Body of pancreas (tissue), 4 donors: ENCODE data around the gene PPP1R37. TPM values are rescaled to one million over a fixed set of nuclear protein-coding genes. Genes with fewer than 3 reads are reported as not detected.

ENCODE experiments used
- ATAC-seq: fragments of 150-250 bp; one replicate; pipeline ENCODE4 v1.9.1; 2016
- DNase-seq, 4 donors: peaks; one replicate each; pipeline ENCODE4 v3.0.0-alpha.2; 2019
- H3K27ac ChIP-seq, 4 donors: fragments of 200-600 bp; sonication (generic); 1 replicate in 3 of 4; 2 replicates in 1 of 4; pipeline versions ENCODE4 v1.5.1 to v1.6.1; 2016 to 2019; ENCODE audit warnings: mild to moderate bottlenecking in 1 of 4, mixed read lengths in 1 of 4, moderate library complexity in 1 of 4
- H3K27me3 ChIP-seq, 2 donors: fragments of 200-600 bp; sonication (generic); one replicate each; pipeline ENCODE4 v1.6.0; 2016; ENCODE audit warnings: mild to moderate bottlenecking in 1 of 2
- H3K36me3 ChIP-seq, 2 donors: fragments of 200-600 bp; sonication (generic); replicated peaks in 1 of 2; 2 replicates each; pipeline ENCODE4 v1.5.1; 2016; ENCODE audit warnings: low read depth in 2 of 2; ENCODE audit not compliant: insufficient read depth in 1 of 2
- H3K4me1 ChIP-seq: fragments of 200-600 bp; sonication (generic); one replicate; pipeline ENCODE4 v1.6.0; 2016
- H3K4me3 ChIP-seq, 2 donors: fragments of 200-600 bp; sonication (generic); 1 replicate in 1 of 2; 2 replicates in 1 of 2; pipeline ENCODE4 v1.5.1; 2016 to 2019
- H3K9me3 ChIP-seq, 3 donors: fragments of 200-600 bp; sonication (generic); 1 replicate in 2 of 3; 2 replicates in 1 of 3; pipeline ENCODE4 v1.5.1; 2016
- POLR2A ChIP-seq, 3 donors: fragments of 450-650 bp; IDR thresholded peaks; one replicate each; pipeline ENCODE4 v1.6.1; 2016; ENCODE audit warnings: antibody characterized with exemption in 3 of 3, mild to moderate bottlenecking in 2 of 3
- WGBS, 2 donors: methylation state at CpG; one replicate each; pipeline ENCODE4 v1.1.5; 2017; 5-methylcytosine and 5-hydroxymethylcytosine counted together
- intact Hi-C: fragments of 100-400 bp; cut with DNase I; formaldehyde crosslinking; loops from one replicate; pipeline ENCODE4 v1.15.1; 2023
- total RNA-seq, 2 donors: library from RNA; depleted of rRNA; stranded (reverse); fragments of >200 nt; gene quantifications; one replicate each; pipeline ENCODE4 v1.1.0, GENCODE V29; 2016
- TF ChIP-seq, protein P1 (sequence below), 7 experiments: fragments of 450-650 bp in 4 of 7; fragments of 200-600 bp in 3 of 7; sonication (generic) in 3 of 7; IDR thresholded peaks; one replicate each; pipeline ENCODE4 v1.5.1; 2016 to 2019; ENCODE audit warnings: antibody characterized with exemption in 7 of 7

Gene PPP1R37
- total RNA-seq, 2 donors from 2014 or later, result 16.6 to 49.8 TPM

DNA sequence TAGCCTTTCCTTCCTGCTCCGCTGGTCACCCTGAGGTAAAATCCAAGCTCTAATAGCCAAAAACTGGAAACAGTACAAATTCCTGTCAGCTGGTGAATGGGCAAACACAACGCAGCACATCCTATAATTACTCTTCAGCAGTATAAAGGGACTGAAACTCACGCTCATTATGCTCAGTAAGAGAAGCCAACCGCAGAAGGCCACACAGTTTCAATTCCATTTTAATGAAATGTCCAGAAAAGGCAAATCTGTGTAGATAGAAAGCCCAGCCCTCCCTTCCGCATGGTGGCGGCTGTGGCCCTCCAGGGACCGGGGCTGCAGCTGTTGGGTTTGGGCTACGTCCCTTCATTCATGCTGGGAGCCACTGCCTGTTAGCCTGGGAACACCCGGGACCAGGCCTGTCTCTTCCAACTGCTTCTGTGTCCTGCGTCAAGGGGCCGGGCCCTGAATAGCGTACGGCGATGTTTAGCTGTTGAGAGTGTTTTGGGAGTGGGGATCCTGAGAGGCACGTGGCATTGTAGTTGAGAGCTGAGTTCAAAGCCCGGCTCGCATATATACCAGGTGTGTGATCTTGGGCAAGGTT lies 44.3 kb downstream of the PPP1R37 start:
- no peaks in the 10 kb centered on the region for H3K9me3 ChIP-seq
- 75 to 78% methylated on average over 15 to 17 of the region's 17 CpGs for WGBS, 2 donors
- peaks cover 14% of the 10 kb centered on the region for H3K4me1 ChIP-seq
- DNase-seq, result no peak
- TF ChIP-seq, protein P1, sequence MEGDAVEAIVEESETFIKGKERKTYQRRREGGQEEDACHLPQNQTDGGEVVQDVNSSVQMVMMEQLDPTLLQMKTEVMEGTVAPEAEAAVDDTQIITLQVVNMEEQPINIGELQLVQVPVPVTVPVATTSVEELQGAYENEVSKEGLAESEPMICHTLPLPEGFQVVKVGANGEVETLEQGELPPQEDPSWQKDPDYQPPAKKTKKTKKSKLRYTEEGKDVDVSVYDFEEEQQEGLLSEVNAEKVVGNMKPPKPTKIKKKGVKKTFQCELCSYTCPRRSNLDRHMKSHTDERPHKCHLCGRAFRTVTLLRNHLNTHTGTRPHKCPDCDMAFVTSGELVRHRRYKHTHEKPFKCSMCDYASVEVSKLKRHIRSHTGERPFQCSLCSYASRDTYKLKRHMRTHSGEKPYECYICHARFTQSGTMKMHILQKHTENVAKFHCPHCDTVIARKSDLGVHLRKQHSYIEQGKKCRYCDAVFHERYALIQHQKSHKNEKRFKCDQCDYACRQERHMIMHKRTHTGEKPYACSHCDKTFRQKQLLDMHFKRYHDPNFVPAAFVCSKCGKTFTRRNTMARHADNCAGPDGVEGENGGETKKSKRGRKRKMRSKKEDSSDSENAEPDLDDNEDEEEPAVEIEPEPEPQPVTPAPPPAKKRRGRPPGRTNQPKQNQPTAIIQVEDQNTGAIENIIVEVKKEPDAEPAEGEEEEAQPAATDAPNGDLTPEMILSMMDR (IDR thresholded peaks at IDR 0.05), result no peak
- no peak for TF ChIP-seq POLR2A (IDR thresholded peaks at IDR 0.05)
- H3K4me3 ChIP-seq, result no peak overlapping the region
- H3K27me3 ChIP-seq, result no peaks in the 10 kb centered on the region
- H3K36me3 ChIP-seq, result peaks cover under 1 to 4% of the 10 kb centered on the region in 2 donors
- no peak for ATAC-seq
- intact Hi-C loops, result no loop called here
- H3K27ac ChIP-seq, result no peak overlapping the region

DNA sequence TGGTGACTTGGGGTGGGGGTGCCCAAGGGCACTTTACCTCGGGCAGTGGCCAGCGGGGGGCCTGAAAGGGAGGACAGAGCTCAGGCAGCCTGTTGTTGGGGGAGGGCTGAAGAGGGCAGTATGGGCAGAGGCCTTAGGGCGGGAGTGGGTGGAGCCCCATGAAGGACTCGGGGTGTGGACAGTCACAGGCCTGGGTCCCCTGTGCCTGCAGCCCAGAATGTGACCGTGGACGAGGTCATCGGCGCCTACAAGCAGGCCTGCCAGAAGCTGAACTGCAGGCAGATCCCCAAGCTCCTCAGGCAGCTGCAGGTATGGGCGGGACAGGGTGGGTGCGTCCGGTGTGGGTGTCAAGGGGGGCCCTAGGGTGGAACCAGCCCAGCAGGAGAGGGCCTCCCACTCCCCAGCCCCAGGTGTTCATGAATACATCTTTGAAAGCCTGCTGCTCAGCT lies 45.3 kb downstream of the PPP1R37 start:
- 87 to 88% methylated on average over 8 to 11 of the region's 11 CpGs for WGBS, 2 donors
- ATAC-seq (no peak), DNase-seq (no peak)
- no peak for TF ChIP-seq POLR2A (IDR thresholded peaks at IDR 0.05)
- TF ChIP-seq, protein P1 (IDR thresholded peaks at IDR 0.05), result no peak
- Histone ChIP-seq H3K36me3 (peaks cover 4 to 7% of the 10 kb centered on the region in 2 donors), H3K4me3 (no peak overlapping the region), H3K27me3 (no peaks in the 10 kb centered on the region), H3K27ac (no peak overlapping the region), H3K9me3 (no peaks in the 10 kb centered on the region), H3K4me1 (peaks cover 14% of the 10 kb centered on the region)
- intact Hi-C loops, result no loop called here

DNA sequence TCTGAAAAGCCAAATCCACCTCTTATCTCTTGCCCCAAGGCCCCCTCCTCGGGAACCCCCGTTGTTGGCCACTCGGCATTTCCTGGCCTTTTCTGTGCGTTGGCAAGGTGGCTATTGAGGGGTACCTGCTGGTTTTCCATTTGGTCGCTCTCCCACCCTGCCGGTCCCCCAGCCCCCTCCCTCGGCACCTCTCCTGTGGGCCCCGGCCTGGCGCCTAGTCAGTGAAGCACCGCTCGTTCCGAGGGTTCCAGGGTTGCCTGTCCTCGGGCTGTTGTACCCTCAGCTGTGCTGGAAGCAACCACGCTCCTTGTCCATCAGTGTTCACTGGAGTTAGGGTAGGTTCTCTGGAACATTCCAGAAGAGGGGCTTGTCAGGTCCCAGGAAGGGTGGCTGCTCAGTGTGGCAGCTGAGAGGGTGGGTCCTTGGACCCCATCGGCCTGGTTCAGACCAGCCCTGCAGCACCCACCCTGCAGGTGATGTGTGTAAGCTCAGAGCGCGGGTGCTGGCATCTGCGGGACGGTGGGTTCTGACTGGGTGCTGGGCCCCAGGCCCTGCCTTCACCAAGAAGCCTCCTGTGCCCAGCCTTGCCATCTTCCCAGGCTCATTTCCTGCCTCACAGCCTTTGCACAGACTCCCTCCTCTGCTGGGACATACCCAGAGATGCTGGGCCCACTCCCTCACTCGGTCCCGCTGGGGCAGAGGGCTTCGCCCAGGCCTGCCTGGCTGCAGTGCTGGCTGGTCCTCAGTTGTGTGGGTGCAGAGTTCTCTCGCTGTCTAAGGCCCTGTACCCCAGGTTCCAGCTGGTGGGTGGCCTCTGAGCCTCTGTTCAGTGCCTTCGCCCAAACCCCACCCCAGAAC lies 46.5 kb downstream of the PPP1R37 start:
- Histone ChIP-seq H3K4me1 (peaks cover 14% of the 10 kb centered on the region), H3K27me3 (no peaks in the 10 kb centered on the region), H3K27ac (no peak overlapping the region), H3K4me3 (no peak overlapping the region), H3K9me3 (no peaks in the 10 kb centered on the region), H3K36me3 (peaks cover 4 to 7% of the 10 kb centered on the region in 2 donors)
- 89 to 91% methylated on average over 19 to 24 of the region's 24 CpGs for WGBS, 2 donors
- TF ChIP-seq, protein P1 (IDR thresholded peaks at IDR 0.05), result no peak
- no peak for TF ChIP-seq POLR2A (IDR thresholded peaks at IDR 0.05)
- intact Hi-C loops, result no loop called here
- DNase-seq, result no peak
- no peak for ATAC-seq

DNA sequence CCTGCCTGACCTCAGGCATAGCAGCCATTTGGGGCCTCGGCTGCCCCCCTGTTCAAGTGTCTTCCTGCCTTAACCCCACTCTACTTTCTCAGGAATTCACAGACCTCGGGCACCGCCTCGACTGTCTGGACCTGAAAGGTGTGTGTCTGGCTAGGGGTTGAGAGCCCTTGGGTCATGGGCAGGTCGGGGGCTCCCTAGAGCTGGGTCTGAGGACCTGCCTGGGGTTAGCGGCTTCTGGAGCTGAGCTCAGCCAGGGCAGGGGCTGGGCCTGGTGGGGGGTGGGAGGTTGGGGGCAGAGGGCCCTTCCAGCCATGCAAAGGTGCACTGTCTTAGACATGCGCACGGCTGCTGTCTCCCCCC lies 47.1 kb downstream of the PPP1R37 start:
- no peaks in the 10 kb centered on the region for H3K27me3 ChIP-seq

More for the DNA sequence above, 47.1 kb downstream of the PPP1R37 start:
- WGBS, 2 donors, result 94 to 97% methylated on average over 6 of the region's 8 CpGs
- DNase-seq, result no peak
- Histone ChIP-seq H3K4me1 (peaks cover 14% of the 10 kb centered on the region), H3K27ac (no peak overlapping the region), H3K4me3 (no peak overlapping the region), H3K9me3 (no peaks in the 10 kb centered on the region), H3K36me3 (peaks cover 4 to 7% of the 10 kb centered on the region in 2 donors)
- intact Hi-C loops, result no loop called here
- TF ChIP-seq POLR2A (IDR thresholded peaks at IDR 0.05), result no peak
- TF ChIP-seq, protein P1 (IDR thresholded peaks at IDR 0.05), result no peak
- no peak for ATAC-seq
